ENCODE data around the gene CLEC18B.
"Not testable (repeated sequence)": the region's sequence is repeated elsewhere in the genome, so short reads cannot be mapped to it uniquely, and the experiment has no call there.

DNA sequence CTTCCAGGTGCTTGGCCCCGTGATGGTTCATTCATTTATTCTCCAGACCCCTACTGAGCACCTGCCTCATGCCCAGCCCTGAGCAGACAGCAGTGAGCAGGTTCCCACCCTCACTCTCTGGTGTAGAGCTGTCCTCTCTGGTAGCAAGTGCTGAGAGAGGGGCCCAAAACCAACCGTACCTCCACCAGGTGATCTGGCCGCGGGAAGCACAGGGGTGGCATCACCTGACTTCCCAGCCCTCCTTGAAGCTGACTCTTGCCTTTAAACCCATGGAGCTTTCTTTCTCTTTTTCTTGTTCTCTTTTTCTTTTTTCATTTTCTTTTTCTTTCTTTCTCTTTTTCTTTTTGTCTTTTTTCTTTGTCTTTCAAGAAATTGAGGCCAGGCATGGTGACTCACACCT, 21.0 kb downstream of the CLEC18B start:
- TF ChIP-seq, protein P1, sequence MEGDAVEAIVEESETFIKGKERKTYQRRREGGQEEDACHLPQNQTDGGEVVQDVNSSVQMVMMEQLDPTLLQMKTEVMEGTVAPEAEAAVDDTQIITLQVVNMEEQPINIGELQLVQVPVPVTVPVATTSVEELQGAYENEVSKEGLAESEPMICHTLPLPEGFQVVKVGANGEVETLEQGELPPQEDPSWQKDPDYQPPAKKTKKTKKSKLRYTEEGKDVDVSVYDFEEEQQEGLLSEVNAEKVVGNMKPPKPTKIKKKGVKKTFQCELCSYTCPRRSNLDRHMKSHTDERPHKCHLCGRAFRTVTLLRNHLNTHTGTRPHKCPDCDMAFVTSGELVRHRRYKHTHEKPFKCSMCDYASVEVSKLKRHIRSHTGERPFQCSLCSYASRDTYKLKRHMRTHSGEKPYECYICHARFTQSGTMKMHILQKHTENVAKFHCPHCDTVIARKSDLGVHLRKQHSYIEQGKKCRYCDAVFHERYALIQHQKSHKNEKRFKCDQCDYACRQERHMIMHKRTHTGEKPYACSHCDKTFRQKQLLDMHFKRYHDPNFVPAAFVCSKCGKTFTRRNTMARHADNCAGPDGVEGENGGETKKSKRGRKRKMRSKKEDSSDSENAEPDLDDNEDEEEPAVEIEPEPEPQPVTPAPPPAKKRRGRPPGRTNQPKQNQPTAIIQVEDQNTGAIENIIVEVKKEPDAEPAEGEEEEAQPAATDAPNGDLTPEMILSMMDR (IDR thresholded peaks at IDR 0.05) = not testable (repeated sequence)
- TF ChIP-seq POLR2A (IDR thresholded peaks at IDR 0.05) = not testable (repeated sequence)
